Activated naive CD8-positive, alpha-beta T cell treated with anti-CD3 and anti-CD28 coated beads, Interleukin-2, amount 50 U/mL, for 24 hours (primary cell): ENCODE results near the gene NDRG2.
"Not testable (repeated sequence)": the region's sequence is repeated elsewhere in the genome, so short reads cannot be mapped to it uniquely, and the experiment has no call there.

Experiments used
- ATAC-seq: fragments of 150-1000 bp; cut with Tn5 transposase; one replicate; pipeline ENCODE4 v1.10.0; 2021
- DNase-seq: peaks from one replicate; pipeline ENCODE4 v3.0.0; 2021
- H3K27ac Mint-ChIP-seq: one replicate; pipeline ENCODE4 v1.8.0; 2021; ENCODE audit warnings: mild to moderate bottlenecking, mixed read lengths
- H3K27me3 Mint-ChIP-seq: one replicate; pipeline ENCODE4 v1.8.0; 2021; ENCODE audit warnings: mixed read lengths
- H3K36me3 Mint-ChIP-seq: one replicate; pipeline ENCODE4 v1.8.0; 2021; ENCODE audit warnings: low read depth, mixed read lengths
- H3K4me1 Mint-ChIP-seq: one replicate; pipeline ENCODE4 v1.8.0; 2021; ENCODE audit warnings: mixed read lengths
- H3K4me3 Mint-ChIP-seq: one replicate; pipeline ENCODE4 v1.8.0; 2021; ENCODE audit warnings: mild to moderate bottlenecking, moderate library complexity, mixed read lengths
- H3K9me3 Mint-ChIP-seq: one replicate; pipeline ENCODE4 v1.8.0; 2021; ENCODE audit warnings: mixed read lengths

The NDRG2 gene

DNA sequence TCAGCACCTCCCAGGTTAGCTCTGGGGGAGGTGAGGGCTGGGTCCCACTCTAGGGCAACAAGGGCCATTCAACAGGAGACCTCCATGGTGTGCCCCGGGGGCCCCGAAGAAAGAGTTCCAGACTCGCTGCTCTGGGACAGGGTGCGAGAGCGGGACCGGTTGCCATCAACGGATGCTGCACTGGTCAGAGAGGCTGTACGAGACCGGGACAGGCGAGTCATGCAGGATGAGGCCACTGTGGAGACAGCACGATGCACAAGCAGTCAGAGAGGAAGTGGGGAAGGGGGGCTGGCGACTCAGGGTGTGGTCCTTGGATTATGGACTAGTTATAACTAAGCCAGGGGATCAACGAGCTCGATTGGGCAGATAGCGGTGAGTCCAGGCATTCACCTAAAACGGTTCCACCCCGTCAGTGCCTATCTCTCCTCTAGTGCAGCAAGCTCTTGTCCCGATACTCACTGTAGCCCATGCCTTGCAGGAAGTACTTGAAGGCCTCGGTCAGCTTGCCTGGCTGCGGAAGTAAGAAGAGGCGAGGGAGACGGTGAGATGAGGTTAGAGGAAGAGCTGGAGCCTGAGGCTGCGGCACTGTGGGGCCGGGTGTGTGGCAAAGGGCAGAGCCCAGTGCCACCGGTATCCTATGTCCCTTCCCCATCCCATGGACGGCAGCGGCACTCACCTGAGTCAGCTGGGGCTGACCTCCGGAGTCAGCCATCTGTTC is 7.2 kb downstream of the NDRG2 start:
- H3K4me1 Mint-ChIP-seq: no peaks in the 10 kb centered on the region
- no peaks in the 10 kb centered on the region for H3K9me3 Mint-ChIP-seq
- H3K27me3 Mint-ChIP-seq: peaks cover 8% of the 10 kb centered on the region
- H3K27ac Mint-ChIP-seq: no peak overlapping the region
- no peaks in the 10 kb centered on the region for H3K36me3 Mint-ChIP-seq
- ATAC-seq: no peak
- no peak overlapping the region for H3K4me3 Mint-ChIP-seq
- DNase-seq: no peak

GRCh38 chr14:21016413-21017190 is 8.3 kb downstream of the NDRG2 start:
- Mint-ChIP-seq H3K27me3 (peaks cover 12% of the 10 kb centered on the region), H3K9me3 (no peaks in the 10 kb centered on the region), H3K4me3 (no peak overlapping the region), H3K27ac (no peak overlapping the region), H3K36me3 (no peaks in the 10 kb centered on the region), H3K4me1 (no peaks in the 10 kb centered on the region)
- ATAC-seq (no peak), DNase-seq (no peak)

DNA sequence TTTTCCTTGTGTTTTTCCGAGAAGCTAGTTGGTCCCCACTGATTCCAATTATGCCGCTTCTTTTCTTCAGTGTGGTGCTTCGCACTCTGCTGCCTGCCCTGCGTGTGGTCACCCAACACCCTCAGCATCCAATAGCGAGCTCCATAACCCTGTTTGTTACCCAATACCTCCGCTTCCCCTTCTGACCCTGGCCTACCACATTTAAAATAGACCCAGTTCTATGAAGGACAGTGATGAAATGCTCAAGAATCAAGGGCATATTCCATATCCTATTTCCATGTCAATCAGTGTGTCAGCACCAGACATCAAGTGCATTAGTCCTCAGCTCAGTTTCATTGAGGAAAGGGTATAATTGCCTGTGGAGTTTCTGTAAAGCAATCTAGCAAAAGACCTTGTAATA is 9.5 kb downstream of the NDRG2 start:
- ATAC-seq (no peak), DNase-seq (no peak)
- H3K36me3 Mint-ChIP-seq: no peaks in the 10 kb centered on the region
- H3K4me3 Mint-ChIP-seq: no peak overlapping the region
- H3K4me1 Mint-ChIP-seq: no peaks in the 10 kb centered on the region
- no peaks in the 10 kb centered on the region for H3K9me3 Mint-ChIP-seq
- peaks cover 17% of the 10 kb centered on the region for H3K27me3 Mint-ChIP-seq
- H3K27ac Mint-ChIP-seq: no peak overlapping the region

DNA sequence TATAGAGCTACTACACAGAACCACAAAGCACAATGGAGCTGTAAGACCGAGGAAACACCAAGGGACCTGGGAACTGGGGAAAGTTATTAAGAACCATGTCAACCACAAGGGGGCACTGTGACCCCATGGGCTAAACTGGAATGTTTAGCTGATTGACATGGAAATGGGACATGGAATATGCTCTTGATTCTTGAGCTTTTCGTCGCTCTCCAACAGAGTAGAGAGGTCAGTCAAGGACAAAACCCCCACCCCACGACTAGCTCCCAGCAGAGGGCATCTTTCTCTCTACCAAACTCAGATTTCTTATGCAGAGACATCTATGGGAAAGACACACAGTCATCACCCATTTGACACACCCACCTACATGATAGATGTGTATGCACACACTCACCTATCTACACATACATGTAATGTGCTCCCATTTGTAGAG is 10.1 kb downstream of the NDRG2 start:
- peak; percentile 59 for ATAC-seq
- H3K27ac Mint-ChIP-seq: no peak overlapping the region
- DNase-seq: peak; percentile 82

GRCh38 chr14:21011136-21011535 is 13.7 kb downstream of the NDRG2 start:
- Mint-ChIP-seq H3K9me3 (no peaks in the 10 kb centered on the region), H3K4me3 (no peak overlapping the region), H3K27me3 (peaks cover 17% of the 10 kb centered on the region), H3K4me1 (no peaks in the 10 kb centered on the region), H3K36me3 (no peaks in the 10 kb centered on the region), H3K27ac (no peak overlapping the region)
- ATAC-seq (no peak), DNase-seq (no peak)

More for the DNA sequence above, 10.1 kb downstream of the NDRG2 start:
- H3K9me3 Mint-ChIP-seq: no peaks in the 10 kb centered on the region
- peaks cover 17% of the 10 kb centered on the region for H3K27me3 Mint-ChIP-seq
- H3K4me3 Mint-ChIP-seq: no peak overlapping the region
- H3K36me3 Mint-ChIP-seq: no peaks in the 10 kb centered on the region
- H3K4me1 Mint-ChIP-seq: no peaks in the 10 kb centered on the region

- not testable (repeated sequence) for H3K36me3 Mint-ChIP-seq, H3K9me3 Mint-ChIP-seq, H3K4me3 Mint-ChIP-seq, DNase-seq, H3K4me1 Mint-ChIP-seq, ATAC-seq, H3K27ac Mint-ChIP-seq
- peaks cover 17% of the 10 kb centered on the region for H3K27me3 Mint-ChIP-seq
These were observed 15.1 kb downstream of the NDRG2 start for GRCh38 chr14:21009721-21010120.

DNA sequence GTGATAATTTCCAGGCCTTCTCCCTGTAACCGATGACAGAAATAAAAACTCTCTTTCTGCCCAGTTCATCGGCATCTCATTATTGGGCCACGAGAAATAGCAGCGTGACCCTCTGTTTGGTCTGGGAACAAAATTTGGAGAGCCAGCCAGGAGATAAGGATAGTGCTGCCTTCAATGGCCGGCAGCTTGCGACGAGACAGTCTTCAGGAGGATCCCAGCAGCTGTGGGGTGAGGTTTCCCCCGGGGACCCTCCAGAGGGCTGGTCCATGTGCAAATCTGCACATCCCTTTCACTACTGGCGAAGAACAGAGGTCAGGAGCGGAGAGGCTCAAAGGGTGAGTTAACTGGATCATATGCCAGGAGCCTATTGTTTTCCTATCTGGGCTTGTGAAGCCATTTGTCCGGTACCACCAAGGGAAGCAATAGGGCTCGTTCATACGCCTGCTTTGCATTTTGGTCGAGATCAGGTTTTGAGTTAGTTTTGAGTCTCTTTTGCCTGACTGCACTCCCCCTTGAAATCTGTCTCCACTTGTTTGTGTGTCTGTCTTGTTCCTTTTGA is 21.0 kb downstream of the NDRG2 start:
- no peaks in the 10 kb centered on the region for H3K27me3 Mint-ChIP-seq
- no peaks in the 10 kb centered on the region for H3K4me1 Mint-ChIP-seq
- no peaks in the 10 kb centered on the region for H3K9me3 Mint-ChIP-seq
- no peaks in the 10 kb centered on the region for H3K36me3 Mint-ChIP-seq
- DNase-seq: no peak
- no peak overlapping the region for H3K4me3 Mint-ChIP-seq
- no peak overlapping the region for H3K27ac Mint-ChIP-seq
- ATAC-seq: no peak

GRCh38 chr14:21001218-21001617 is 23.6 kb downstream of the NDRG2 start:
- no peaks in the 10 kb centered on the region for H3K4me1 Mint-ChIP-seq
- DNase-seq: no peak
- H3K27me3 Mint-ChIP-seq: no peaks in the 10 kb centered on the region
- ATAC-seq: no peak
- no peaks in the 10 kb centered on the region for H3K9me3 Mint-ChIP-seq
- no peak overlapping the region for H3K4me3 Mint-ChIP-seq
- H3K36me3 Mint-ChIP-seq: peaks cover 9% of the 10 kb centered on the region
- no peak overlapping the region for H3K27ac Mint-ChIP-seq

DNA sequence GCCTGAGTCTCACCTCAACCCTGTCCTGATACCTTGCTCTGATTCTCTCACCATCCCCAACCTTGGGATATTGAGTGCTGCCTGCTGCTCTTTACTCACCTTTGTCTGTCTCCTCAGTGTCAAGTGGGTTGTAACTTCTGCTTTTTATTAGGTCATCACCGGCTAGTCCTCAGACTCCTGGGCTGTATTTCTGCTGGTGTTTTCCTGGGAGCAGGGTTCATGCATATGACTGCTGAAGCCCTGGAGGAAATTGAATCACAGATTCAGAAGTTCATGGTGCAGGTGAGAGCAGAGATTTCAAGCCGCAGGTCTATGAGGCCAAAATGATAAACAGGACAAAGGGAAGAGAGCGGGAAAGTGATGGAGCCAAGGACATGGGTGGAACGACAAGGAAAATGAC is 25.3 kb downstream of the NDRG2 start:
- ATAC-seq (no peak), DNase-seq (no peak)
- Mint-ChIP-seq H3K27ac (no peak overlapping the region), H3K9me3 (no peaks in the 10 kb centered on the region), H3K36me3 (peaks cover 22% of the 10 kb centered on the region), H3K4me1 (no peaks in the 10 kb centered on the region), H3K27me3 (no peaks in the 10 kb centered on the region), H3K4me3 (no peak overlapping the region)

DNA sequence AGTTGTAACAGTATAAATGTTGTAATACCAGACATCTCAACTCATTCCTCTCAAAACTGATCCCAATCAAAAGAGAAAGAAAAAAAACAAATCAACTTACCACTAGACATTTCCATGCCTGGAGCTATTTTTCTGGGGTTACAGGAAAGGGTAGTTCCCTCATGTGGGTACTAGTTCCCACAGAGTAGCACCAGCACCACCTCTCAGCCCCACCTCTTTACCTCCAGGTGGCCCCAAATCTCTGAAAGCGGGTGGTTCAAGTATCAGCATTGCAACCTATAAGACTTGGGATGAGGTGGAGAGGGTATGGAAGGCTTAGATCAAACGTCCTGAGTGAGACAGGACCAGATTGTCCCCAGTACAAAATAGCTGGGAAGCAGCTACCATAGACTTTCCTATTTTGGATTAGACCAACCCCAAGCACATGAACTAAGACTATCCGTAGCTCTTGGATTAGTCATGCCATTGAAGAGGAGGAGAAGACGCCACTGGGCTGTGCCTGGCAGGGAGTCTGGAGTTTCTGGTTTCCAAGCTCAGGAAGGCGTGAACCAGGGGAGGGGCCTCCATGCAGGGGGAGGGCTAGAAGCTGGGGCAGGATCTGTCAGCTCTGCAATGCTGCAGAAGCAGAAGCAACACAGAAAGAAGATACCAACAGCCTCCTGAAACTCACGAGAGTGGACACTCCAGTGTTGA is 26.0 kb downstream of the NDRG2 start, which contains the start of gene SLC39A2:
SLC39A2 (plus strand) TSS at position 620 of the 693 bp plus-strand sequence. CDS start 154 bp downstream, outside the sequence.
- H3K9me3 Mint-ChIP-seq: no peaks in the 10 kb centered on the region
- H3K4me1 Mint-ChIP-seq: no peaks in the 10 kb centered on the region
- no peaks in the 10 kb centered on the region for H3K27me3 Mint-ChIP-seq
- ATAC-seq (no peak), DNase-seq (no peak)
- H3K36me3 Mint-ChIP-seq: peaks cover 28% of the 10 kb centered on the region
- no peak within 1 kb of the TSS for H3K4me3 Mint-ChIP-seq
- H3K27ac Mint-ChIP-seq: no peak within 1 kb of the TSS

GRCh38 chr14:20998139-20998538 is 26.7 kb downstream of the NDRG2 start:
- H3K4me3 Mint-ChIP-seq: no peak overlapping the region
- ATAC-seq (no peak), DNase-seq (no peak)
- no peak overlapping the region for H3K27ac Mint-ChIP-seq
- H3K27me3 Mint-ChIP-seq: no peaks in the 10 kb centered on the region
- no peaks in the 10 kb centered on the region for H3K4me1 Mint-ChIP-seq
- H3K36me3 Mint-ChIP-seq: peaks cover 33% of the 10 kb centered on the region
- H3K9me3 Mint-ChIP-seq: no peaks in the 10 kb centered on the region

- ATAC-seq (no peak), DNase-seq (no peak)
- Mint-ChIP-seq H3K4me3 (no peak overlapping the region), H3K36me3 (peaks cover 37% of the 10 kb centered on the region), H3K27me3 (no peaks in the 10 kb centered on the region), H3K27ac (no peak overlapping the region), H3K9me3 (no peaks in the 10 kb centered on the region), H3K4me1 (no peaks in the 10 kb centered on the region)
These were observed 27.3 kb downstream of the NDRG2 start for GRCh38 chr14:20997564-20997963.

DNA sequence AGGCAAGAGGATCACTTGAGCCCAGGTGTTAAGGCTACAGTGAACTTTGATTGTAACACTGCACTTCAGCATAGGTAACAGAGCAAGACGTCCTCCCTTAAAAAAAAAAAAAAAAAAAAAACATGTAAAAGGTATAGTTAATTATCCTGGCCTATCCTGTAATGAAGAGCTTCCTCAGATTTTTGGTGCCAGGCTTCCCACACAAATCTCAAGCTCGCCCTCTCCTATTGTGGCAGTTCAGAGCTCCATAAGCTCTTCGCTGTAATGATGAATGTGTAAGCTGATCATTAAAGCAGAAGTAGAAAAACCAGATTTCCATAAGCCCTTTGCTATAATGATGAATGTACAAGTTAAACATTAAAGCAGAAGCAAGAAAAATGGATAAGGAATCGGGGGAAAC is 27.7 kb downstream of the NDRG2 start:
- ATAC-seq: no peak
- DNase-seq: no peak
- Mint-ChIP-seq H3K27ac (no peak overlapping the region), H3K4me3 (no peak overlapping the region), H3K27me3 (no peaks in the 10 kb centered on the region), H3K4me1 (peaks cover under 1% of the 10 kb centered on the region), H3K9me3 (no peaks in the 10 kb centered on the region), H3K36me3 (peaks cover 40% of the 10 kb centered on the region)

- H3K27ac Mint-ChIP-seq: no peak overlapping the region
- peaks cover 45% of the 10 kb centered on the region for H3K36me3 Mint-ChIP-seq
- H3K4me3 Mint-ChIP-seq: no peak overlapping the region
- H3K4me1 Mint-ChIP-seq: peaks cover 7% of the 10 kb centered on the region
- ATAC-seq (no peak), DNase-seq (no peak)
- no peaks in the 10 kb centered on the region for H3K27me3 Mint-ChIP-seq
- H3K9me3 Mint-ChIP-seq: no peaks in the 10 kb centered on the region
These were observed 28.3 kb downstream of the NDRG2 start for GRCh38 chr14:20996521-20996920.
